ENCODE results near the gene USP10.

DNA sequence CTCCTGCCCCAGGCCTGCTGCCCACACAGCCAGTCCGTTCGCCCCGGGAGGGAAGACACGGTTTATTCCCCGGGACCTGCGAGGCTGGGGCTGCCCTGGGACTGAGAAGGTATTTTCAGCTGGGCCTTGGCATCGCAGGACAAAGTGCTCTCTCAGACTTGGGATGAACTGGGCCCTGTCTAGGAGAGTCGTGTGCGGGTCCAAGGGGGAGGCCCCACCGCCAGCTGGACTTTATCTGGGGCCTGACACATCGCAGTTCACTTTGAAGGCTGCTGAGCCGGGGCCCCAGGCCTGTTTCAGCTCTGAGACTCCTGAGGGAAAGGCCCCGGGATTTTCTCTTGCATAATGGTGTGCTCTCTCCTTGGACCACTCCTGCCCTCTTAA lies 126.8 kb downstream of the USP10 start:
- TF ChIP-seq ZNF707 (tag by site-specific recombination; IDR thresholded peaks at IDR 0.05), result no peak
- no peak for TF ChIP-seq ZNF10 (tag by site-specific recombination; IDR thresholded peaks at IDR 0.05)
- no peak for TF ChIP-seq ZNF629 (tag by site-specific recombination; IDR thresholded peaks at IDR 0.05)
- no peak for TF ChIP-seq CTCF (tag by site-specific recombination; IDR thresholded peaks at IDR 0.05)
- TF ChIP-seq ZBTB1 (tag by site-specific recombination; IDR thresholded peaks at IDR 0.05), result no peak
- TF ChIP-seq BCL11A (tag by site-specific recombination; IDR thresholded peaks at IDR 0.05; ENCODE audit: low read depth), result no peak
- no peak for TF ChIP-seq PRDM10 (tag by site-specific recombination; IDR thresholded peaks at IDR 0.05)
- TF ChIP-seq, protein P1, sequence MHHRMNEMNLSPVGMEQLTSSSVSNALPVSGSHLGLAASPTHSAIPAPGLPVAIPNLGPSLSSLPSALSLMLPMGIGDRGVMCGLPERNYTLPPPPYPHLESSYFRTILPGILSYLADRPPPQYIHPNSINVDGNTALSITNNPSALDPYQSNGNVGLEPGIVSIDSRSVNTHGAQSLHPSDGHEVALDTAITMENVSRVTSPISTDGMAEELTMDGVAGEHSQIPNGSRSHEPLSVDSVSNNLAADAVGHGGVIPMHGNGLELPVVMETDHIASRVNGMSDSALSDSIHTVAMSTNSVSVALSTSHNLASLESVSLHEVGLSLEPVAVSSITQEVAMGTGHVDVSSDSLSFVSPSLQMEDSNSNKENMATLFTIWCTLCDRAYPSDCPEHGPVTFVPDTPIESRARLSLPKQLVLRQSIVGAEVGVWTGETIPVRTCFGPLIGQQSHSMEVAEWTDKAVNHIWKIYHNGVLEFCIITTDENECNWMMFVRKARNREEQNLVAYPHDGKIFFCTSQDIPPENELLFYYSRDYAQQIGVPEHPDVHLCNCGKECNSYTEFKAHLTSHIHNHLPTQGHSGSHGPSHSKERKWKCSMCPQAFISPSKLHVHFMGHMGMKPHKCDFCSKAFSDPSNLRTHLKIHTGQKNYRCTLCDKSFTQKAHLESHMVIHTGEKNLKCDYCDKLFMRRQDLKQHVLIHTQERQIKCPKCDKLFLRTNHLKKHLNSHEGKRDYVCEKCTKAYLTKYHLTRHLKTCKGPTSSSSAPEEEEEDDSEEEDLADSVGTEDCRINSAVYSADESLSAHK (tag by site-specific recombination; IDR thresholded peaks at IDR 0.05), result no peak
- no peak for TF ChIP-seq ZNF248 (tag by site-specific recombination; IDR thresholded peaks at IDR 0.05)
- no peak for TF ChIP-seq ZNF660 (tag by site-specific recombination; IDR thresholded peaks at IDR 0.05)
- TF ChIP-seq ZNF184 (tag by site-specific recombination; IDR thresholded peaks at IDR 0.05), result no peak

All from HEK293 (cell line).